Right lobe of liver (tissue), 4 donors: ENCODE data around the gene SDR9C7.

Source experiments
- POLR2A ChIP-seq: fragments of 450-650 bp; IDR thresholded peaks from one replicate; pipeline ENCODE4 v1.6.1; 2017; ENCODE audit warnings: antibody characterized with exemption, mild to moderate bottlenecking
- TF ChIP-seq, protein P1 (sequence below), 4 donors: fragments of 200-600 bp in 3 of 4; fragments of 450-650 bp in 1 of 4; IDR thresholded peaks; one replicate each; pipeline versions ENCODE4 v1.5.1 to v1.8.0; 2016 to 2022; ENCODE audit warnings: antibody characterized with exemption in 4 of 4, mild to moderate bottlenecking in 2 of 4
- donor health status: DM: no; HTN: no; CAD: no.
- donor health status: DM: no; HTN: no; CAD: no.
- donor health status: DM: no; HTN: yes; CAD: no.

DNA sequence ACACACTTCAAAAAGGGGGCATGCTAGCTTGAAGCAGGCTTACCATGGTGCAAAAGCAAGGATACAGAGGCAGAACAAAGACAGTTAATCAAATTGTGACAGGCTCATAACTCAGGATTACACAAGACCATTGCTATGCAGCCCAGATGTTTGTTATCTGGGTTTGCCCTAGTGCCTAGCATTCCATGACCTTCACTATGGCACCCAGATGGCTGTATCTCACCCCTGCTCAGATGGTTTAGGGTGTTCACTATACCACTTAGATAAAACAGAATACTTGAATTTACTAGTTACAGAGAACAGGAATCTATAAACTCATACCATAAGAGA is 56.2 kb downstream of the SDR9C7 start:
- TF ChIP-seq, protein P1, sequence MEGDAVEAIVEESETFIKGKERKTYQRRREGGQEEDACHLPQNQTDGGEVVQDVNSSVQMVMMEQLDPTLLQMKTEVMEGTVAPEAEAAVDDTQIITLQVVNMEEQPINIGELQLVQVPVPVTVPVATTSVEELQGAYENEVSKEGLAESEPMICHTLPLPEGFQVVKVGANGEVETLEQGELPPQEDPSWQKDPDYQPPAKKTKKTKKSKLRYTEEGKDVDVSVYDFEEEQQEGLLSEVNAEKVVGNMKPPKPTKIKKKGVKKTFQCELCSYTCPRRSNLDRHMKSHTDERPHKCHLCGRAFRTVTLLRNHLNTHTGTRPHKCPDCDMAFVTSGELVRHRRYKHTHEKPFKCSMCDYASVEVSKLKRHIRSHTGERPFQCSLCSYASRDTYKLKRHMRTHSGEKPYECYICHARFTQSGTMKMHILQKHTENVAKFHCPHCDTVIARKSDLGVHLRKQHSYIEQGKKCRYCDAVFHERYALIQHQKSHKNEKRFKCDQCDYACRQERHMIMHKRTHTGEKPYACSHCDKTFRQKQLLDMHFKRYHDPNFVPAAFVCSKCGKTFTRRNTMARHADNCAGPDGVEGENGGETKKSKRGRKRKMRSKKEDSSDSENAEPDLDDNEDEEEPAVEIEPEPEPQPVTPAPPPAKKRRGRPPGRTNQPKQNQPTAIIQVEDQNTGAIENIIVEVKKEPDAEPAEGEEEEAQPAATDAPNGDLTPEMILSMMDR (IDR thresholded peaks at IDR 0.05): no peak
- no peak for TF ChIP-seq POLR2A
